ENCODE results near the gene NSUN7.

Gene NSUN7

GRCh38 chr4:40822420-40823166, 72.8 kb downstream of the NSUN7 start:
- no peak for DNase-seq

- no peak for DNase-seq
These were observed 75.5 kb downstream of the NSUN7 start for GRCh38 chr4:40825014-40825838.

- DNase-seq = no peak
These were observed 77.1 kb downstream of the NSUN7 start for GRCh38 chr4:40826821-40827220.

GRCh38 chr4:40827758-40828157, 78.0 kb downstream of the NSUN7 start:
- DNase-seq = no peak

GRCh38 chr4:40828661-40829060, 78.9 kb downstream of the NSUN7 start:
- no peak for DNase-seq

GRCh38 chr4:40829586-40829985, 79.8 kb downstream of the NSUN7 start:
- DNase-seq = no peak

GRCh38 chr4:40831146-40831907, 81.6 kb downstream of the NSUN7 start:
- DNase-seq = no peak

- DNase-seq = no peak
These were observed 82.4 kb downstream of the NSUN7 start for GRCh38 chr4:40832175-40832574.

- DNase-seq = no peak
These were observed 83.5 kb downstream of the NSUN7 start for GRCh38 chr4:40833212-40833611.

- no peak for DNase-seq
These were observed 87.5 kb downstream of the NSUN7 start for GRCh38 chr4:40837094-40837870.

GRCh38 chr4:40838742-40839141, 89.0 kb downstream of the NSUN7 start:
- no peak for DNase-seq

- DNase-seq = no peak
These were observed 90.7 kb downstream of the NSUN7 start for GRCh38 chr4:40840255-40840984.

GRCh38 chr4:40840985-40841571, 91.3 kb downstream of the NSUN7 start:
- peak; percentile 63 for DNase-seq

GRCh38 chr4:40842318-40842717, 92.6 kb downstream of the NSUN7 start:
- DNase-seq = no peak

- no peak for DNase-seq
These were observed 93.1 kb downstream of the NSUN7 start for GRCh38 chr4:40842725-40843423.

GRCh38 chr4:40843696-40844095, 93.9 kb downstream of the NSUN7 start:
- no peak for DNase-seq

GRCh38 chr4:40844261-40844660, 94.5 kb downstream of the NSUN7 start:
- DNase-seq = no peak

- no peak for DNase-seq
These were observed 95.5 kb downstream of the NSUN7 start for GRCh38 chr4:40845154-40845835.

- no peak for DNase-seq
These were observed 96.8 kb downstream of the NSUN7 start for GRCh38 chr4:40846532-40846931.

GRCh38 chr4:40848251-40848650, 98.5 kb downstream of the NSUN7 start:
- DNase-seq = no peak
